RKO (cell line): ENCODE results near the gene TSPAN31.

ENCODE experiments used
- DNase-seq: peaks from one replicate; pipeline ENCODE4 v3.0.0-alpha.2; 2016; ENCODE audit warnings: low spot score

Gene TSPAN31

GRCh38 chr12:57722716-57723629, 21.9 kb upstream of the TSPAN31 start:
- DNase-seq: no peak

DNA sequence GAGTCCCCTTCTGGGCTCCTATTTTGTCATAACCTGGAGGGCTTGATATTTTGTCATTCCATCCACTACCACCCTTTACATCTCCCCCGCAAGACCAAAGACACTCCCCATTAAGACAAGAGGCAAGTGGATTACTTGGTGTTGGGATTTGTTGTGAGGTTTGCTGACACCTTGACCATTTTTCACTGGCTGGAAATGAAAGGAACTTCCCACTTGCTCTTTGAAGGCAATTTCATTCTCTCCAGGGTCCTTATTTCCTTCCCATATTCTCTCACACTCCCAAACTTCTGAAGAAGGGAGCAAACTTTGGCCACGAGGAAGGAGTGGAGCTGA, 21.2 kb upstream of the TSPAN31 start:
- DNase-seq: no peak

DNA sequence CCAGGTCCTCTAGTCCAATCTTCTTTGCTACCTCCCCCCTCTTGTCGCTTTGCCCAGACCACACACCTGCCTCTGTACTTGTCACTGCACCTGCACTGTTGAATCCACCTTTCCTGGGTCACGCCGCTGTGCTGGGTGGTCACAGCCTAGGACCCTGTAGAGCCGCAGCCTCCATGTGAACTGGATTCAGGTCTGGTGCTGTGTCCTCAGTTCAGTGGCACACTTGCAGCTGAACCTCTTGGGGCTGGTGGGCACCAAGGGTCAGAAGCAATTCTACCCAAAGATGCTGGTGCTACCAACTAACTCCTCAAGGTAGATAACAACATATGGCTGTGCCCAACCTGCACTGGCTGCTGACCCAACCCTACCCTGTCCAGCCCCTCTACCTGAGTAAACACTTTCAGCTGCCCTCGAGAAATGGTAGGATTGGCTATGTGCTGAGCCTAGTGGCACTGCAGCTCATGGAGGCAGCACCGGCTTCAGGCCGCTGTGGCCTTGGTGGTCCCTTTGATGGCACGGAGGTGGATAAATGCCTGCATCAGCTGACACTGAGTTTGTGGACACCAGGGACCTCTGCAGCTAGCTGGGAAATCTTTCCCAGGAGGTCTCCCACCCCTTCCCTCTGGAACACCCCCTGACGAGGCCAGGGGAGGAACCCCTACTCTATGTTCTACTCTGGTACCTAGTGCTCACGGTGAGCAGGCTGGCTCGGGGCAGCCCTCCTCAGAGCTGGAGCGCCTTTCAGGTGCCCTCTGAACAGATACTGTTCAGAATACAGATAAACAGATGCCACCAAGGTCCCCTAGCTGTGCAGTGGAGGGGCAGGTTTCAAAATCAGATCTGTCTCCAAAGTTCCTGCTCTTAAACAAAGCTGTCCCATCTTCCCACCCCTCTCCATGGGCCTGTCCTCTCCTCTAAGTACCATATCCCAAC, 20.6 kb upstream of the TSPAN31 start:
- no peak for DNase-seq

GRCh38 chr12:57724936-57725740, 19.7 kb upstream of the TSPAN31 start:
- DNase-seq: no peak

DNA sequence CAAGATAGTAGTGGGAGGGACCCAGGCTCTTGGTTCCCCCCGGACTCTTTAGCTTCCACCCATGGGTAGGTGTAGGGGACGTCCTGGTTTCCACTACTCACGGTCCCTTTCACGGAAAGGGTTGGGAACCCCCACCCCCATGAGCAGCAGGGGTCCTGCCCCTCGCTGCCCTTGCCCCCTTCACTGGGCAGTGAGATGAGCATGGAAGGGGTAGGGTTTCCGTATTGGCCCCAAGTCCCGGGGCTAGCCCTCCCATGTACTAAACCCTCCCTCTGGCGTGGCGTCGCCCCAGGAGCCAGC, 19.0 kb upstream of the TSPAN31 start:
- no peak for DNase-seq

- DNase-seq: peak; percentile 93
These were observed 18.5 kb upstream of the TSPAN31 start for GRCh38 chr12:57726151-57726883.

DNA sequence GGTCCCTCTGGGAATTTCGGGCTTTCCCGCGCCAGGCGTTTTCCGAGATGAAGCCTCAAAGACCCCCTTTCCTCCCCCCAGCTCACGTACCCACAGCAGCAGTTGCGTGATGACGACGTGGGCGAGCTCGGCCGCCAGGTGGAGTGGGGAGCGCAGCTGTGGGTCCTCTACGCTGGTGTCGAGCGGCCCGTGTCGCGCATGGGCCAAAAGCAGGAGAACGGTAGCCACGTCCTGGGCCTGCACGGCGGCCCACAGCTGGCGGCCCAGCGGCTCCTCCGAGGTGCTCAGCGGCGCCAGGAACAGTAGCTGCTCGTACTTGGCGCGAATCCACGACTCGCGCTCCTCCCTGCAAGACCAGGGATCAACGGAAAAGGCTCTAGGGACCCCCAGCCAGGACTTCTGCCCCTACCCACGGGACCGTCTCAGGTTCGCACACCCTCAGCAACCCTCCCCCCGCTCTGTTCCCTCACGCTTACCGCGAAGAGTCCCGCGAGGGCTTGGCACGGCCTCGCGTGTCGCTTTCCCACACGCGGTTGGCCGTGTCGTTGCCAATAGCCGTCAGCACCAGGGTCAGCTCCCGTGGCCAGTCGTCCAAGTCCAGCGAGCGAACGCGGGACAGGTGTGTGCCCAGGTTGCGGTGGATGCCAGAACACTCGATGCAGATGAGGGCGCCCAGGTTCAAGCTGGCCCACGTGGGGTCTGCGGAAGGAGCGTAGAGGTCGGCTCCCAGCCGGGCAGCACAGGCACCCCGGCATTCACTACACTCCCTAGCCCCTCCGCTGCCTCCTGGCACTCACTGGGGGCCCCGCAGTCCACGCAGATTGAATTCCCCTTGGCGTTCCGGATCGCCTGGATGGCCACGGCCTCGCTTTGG, 17.7 kb upstream of the TSPAN31 start:
- DNase-seq: no peak

GRCh38 chr12:57727758-57728395, 17.0 kb upstream of the TSPAN31 start:
- DNase-seq: no peak

DNA sequence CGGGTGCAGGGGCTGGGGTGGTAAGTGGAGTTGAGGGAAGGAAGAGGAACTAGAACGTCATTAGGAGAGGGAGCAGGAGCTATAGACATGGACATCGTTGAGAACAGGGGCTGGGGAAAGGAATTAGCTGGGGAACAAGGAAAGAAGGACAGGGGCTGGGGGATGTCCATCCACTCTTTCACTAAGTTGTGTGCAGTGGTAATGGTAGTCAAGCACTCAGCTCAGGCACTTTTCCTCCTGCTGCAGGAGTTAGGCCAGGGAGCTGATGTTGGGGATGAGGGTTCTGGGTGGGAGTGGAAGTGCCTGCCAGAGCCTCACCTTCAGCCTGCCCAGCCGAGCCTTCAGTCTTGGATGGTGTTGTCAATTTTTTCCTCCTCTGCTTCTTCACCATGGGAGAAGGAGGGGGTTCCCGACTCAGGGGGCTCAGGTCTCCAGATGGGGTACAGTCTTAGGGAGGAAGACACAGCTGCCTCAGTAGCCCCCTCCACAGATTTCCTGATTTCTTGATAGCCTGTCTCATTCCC, 15.5 kb upstream of the TSPAN31 start:
- no peak for DNase-seq

GRCh38 chr12:57730336-57731067, 14.3 kb upstream of the TSPAN31 start:
- DNase-seq: no peak

DNA sequence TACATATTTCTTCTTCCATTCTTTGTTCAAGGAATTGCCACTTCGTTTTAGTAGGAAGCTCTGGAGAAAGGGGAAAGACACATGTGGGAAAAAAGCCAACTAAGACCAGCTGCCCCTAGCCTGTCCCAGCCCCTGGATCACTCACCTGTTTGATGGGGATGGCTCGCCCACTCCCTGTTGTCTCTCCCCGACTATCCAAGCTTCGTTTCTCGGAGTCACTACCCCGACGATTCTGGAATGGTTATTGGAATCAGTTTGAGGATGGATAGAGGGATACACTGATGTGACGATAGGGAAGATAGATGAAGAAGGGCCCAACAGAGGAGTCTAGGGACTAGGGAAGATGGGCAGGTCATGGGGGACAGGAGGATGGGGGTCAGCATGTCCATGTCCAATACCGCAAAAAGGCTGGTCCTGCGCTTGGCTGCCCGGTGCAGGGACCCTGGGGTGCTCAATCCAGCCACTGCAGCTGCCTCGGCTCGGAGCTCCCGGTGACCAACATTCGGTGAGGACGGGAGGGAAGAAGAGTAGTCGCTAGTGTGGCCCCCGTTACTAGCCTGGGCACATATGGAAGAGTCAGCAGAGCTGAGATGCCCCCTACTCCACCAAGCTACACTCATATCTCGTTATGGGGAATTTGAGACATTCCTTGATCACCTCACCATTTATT, 13.3 kb upstream of the TSPAN31 start:
- no peak for DNase-seq

DNA sequence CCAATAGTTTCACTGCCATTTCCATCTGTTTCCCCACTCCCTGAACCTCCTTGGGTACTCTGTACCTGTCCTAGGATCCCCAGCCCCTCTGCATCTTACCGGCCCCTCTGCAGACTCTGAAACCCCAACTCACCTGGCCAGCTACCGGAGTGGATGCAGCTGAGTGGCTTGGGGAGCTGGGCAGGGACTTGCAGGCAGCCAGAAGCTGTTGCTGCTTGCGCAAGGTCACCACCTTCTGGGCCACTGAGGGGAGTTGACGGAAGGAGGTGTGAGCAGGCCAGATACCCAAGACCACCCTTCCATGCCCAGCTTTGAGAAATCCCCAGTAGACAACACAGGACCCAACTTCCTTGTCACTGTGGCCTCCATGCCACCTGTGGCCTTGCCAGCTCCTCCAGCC, 12.6 kb upstream of the TSPAN31 start:
- no peak for DNase-seq

GRCh38 chr12:57732726-57733593, 11.9 kb upstream of the TSPAN31 start:
- DNase-seq: no peak

- no peak for DNase-seq
These were observed 10.9 kb upstream of the TSPAN31 start for GRCh38 chr12:57733928-57734327.

DNA sequence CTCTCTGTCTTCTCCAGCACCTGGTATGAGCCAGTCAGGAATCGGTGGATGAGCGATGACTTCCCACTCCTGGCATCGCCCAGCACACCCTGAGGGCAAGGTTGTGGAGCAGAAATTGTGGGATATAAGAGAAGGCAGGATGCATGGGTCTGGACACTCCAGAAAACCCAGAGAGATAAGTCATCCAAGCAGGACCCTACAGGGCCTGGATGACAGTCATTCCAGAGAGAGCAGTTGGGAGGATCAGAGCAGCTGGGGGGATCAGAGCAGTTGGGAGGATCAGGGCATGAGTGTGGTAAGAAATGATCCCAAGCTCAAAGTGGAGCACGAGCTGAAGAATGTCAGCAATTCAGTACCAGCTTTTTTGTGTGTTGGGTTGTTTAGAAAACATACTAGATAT, 10.2 kb upstream of the TSPAN31 start:
- DNase-seq: no peak

- DNase-seq: no peak
These were observed 9.5 kb upstream of the TSPAN31 start for GRCh38 chr12:57735198-57735855.
